GM18907 (cell line): ENCODE data around the gene PELI2.

Experiments used
- ATAC-seq: cut with Tn5 transposase; IDR thresholded peaks from one replicate; pipeline ENCODE4 v1.9.1; 2021; ENCODE audit warnings: mild to moderate bottlenecking, moderate library complexity; ENCODE audit not compliant: unreplicated experiment

The PELI2 gene

GRCh38 chr14:56170877-56171422 lies 52.7 kb downstream of the PELI2 start:
- no peak for ATAC-seq

- no peak for ATAC-seq
These were observed 53.9 kb downstream of the PELI2 start for GRCh38 chr14:56172074-56172473.

DNA sequence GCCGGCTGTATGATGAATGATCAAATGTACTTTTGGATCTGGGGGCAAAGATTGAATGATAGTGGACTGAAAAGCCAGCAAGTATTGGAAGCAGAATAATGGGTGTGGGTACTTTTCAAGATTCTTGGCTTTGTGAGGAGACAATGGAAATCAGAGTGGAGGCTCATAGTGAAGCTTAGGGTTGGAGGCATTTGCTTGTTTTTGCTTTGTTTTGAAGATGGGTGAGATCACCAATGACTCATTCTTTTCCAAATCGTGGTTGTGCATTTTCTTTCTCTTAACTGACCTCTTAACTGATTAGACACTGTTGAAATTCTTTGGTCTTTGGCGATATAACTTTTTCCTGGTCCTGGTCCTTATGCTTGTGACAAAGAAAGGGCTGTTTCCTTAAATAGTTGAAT lies 54.4 kb downstream of the PELI2 start:
- ATAC-seq: no peak

DNA sequence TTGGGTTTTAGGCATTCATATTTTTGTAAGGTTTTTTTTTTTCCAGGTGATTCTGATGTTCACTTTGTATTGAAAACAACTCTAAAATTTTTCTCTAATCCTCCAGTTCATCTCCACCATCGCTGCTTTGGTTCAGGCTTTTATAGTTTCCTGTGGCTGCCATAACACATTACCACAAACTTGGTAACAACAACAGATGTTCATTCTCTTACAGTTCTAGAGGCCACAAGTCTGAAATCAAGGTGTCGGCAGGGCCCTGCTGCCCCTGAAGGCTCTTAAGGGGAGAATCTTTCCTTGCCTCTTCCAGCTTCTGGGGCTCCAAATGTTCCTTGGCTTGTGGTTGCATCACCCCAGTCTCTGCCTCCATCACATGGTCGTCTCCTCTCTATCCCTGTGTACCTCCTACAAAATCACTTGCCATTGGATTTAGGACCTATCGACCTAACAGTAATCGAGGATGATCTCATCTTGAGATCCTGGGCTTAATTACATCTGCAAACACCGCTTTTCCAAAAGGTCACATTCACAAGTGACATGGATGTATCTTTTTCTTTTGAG lies 55.2 kb downstream of the PELI2 start:
- no peak for ATAC-seq

GRCh38 chr14:56175773-56176172 lies 57.6 kb downstream of the PELI2 start:
- ATAC-seq: no peak

- ATAC-seq: no peak
These were observed 58.3 kb downstream of the PELI2 start for GRCh38 chr14:56176530-56176929.

DNA sequence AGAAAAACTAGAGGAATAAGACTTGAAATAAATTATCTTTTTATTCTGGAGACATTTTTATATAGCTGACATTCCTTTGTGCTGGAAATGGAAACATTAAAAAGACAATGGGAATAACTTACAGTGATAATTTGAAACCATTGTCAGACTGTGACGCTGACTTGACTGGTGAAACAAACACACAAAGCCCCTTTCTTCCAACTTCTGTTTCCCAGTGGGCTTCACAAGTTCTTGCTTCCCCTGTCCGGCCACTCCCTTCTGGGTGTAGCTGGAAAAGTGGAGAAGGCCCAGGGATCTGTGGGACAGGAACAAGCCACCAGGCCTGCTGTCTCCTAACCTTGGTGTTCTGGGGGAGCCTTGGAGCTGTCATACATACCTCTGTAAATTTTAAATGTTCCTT lies 58.8 kb downstream of the PELI2 start:
- no peak for ATAC-seq

- no peak for ATAC-seq
These were observed 62.7 kb downstream of the PELI2 start for GRCh38 chr14:56180754-56181542.

DNA sequence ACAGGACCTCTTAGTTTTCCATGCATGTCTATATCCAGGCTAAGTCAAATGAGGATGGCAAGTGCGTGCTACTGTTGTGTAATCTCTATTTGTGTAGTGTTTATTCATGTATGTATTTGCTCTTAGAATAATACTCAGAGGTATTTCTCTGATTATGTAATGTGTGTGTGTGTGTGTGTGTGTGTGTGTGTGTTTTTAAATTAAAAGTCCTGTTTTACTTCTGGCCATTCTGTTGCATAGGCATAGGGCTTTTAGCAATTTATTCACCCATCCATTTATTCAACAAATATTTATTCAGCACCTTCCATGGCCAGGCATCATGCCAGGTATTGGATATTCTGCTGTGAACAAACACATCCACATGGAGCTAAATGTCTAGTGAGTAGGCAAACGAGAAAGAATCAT lies 63.5 kb downstream of the PELI2 start:
- ATAC-seq: no peak

GRCh38 chr14:56182410-56182809 lies 64.2 kb downstream of the PELI2 start:
- no peak for ATAC-seq

GRCh38 chr14:56183631-56184157 lies 65.5 kb downstream of the PELI2 start:
- ATAC-seq: no peak

DNA sequence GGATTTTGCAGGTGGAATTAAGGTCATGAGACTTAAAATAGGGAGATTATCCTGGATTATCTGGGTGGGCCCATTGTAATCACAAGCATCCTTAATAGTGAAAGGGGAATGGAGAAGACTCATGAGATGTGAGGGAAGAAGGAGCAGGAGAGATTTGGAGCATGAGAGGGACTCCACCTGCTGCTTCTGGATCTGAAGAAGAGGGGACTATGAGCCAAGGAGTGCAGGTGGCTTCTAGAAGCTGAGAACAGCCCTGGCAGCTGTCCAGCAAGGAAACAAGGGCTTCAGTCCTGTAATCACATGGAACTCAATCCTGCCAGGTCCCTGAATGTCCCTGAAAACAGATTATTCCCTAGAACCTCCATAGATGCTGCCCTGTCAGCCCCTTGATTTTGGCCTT lies 67.8 kb downstream of the PELI2 start:
- no peak for ATAC-seq

- ATAC-seq: no peak
These were observed 69.5 kb downstream of the PELI2 start for GRCh38 chr14:56187736-56188135.

- no peak for ATAC-seq
These were observed 71.1 kb downstream of the PELI2 start for GRCh38 chr14:56189307-56189706.

DNA sequence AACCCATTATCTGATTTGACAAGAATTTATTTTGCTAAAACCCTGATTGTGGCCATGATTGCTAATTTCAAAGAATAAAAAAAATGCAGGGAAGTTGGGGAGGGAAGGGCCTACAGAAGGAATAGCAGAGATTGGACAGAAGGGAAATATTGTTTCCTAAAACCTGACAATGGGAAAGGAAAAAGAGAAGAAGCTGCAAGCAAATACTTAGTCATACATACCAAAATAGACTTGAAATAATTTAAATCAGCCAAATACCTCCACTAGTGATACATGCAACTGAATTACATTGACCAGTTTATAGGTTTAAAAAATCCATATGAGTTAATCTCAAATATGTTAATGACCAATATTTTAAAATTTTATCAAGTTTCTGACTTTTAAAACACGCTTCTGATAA lies 75.1 kb downstream of the PELI2 start:
- ATAC-seq: no peak

DNA sequence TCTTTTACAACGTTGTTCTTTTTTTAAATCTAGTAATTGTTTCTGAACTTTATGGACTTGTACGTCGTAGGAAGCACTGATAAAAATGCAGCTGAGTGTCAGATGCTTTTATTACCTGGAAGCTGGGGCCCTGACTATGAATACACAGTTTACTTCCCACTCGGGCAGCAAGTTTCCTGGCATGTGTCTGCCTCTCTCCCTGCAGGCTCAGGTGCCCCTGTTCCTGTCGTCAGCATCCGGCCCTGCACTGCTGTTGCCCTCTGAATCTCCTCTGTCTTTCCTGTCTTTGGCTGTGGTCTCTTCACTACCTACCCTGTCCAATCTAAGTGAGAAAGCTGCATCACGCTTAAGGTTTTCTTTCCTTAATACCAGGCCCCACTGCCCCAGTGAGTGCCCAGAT lies 75.8 kb downstream of the PELI2 start:
- no peak for ATAC-seq

GRCh38 chr14:56195223-56195622 lies 77.0 kb downstream of the PELI2 start:
- no peak for ATAC-seq

DNA sequence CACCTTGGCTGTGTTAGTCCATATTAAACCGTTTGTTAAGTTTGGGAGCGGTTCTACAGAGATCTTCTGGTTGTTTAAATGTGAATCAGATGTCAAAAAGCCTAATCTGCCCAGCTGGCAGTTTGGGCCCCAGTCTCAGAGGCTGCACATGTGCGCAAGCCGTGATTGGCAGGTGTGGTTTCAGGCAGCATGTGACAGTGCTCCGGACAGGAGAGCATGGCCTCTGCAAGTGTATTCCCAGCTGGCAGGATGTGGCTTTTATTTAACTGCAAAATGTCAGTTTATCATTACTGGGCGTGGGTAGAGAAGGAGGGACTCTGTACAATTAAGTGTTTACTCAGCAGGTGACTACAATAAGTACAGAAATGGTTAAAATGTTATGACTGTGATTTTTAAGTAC lies 77.5 kb downstream of the PELI2 start:
- ATAC-seq: peak; percentile 82

GRCh38 chr14:56196274-56196673 lies 78.1 kb downstream of the PELI2 start:
- no peak for ATAC-seq

DNA sequence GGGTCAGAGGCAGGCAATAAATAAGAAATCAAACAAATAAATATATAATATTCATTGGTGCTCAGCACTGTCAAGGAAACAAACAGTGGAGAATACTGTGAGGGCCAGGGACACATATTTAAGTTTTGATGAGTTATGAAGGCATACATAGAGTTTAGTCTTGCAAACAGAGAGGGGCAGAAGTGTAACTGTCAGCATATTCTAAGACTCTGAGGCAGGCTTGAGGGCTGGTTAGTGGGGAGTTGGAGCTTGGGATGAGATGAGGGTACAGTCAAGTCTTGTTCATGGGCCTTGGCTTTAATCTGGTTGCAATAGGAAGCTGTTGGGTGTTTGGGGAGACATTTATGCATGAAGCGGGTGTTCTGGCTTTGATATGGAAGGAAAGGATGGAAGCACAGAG lies 78.9 kb downstream of the PELI2 start:
- ATAC-seq: no peak

GRCh38 chr14:56198438-56198837 lies 80.2 kb downstream of the PELI2 start:
- no peak for ATAC-seq
